B cell (primary cell): ENCODE measurements around the gene BLOC1S1. TPM values are rescaled to one million over a fixed set of nuclear protein-coding genes. Genes with fewer than 3 reads are reported as not detected.

Experiments used
- ATAC-seq: fragments of 200-7000 bp; cut with Tn5 transposase; one replicate; pipeline ENCODE4 v1.10.0; 2021; ENCODE audit warnings: low read depth, mild to moderate bottlenecking, moderate number of reproducible peaks, moderate library complexity
- CTCF ChIA-PET: fragments of 350-600 bp; sonication (Branson Sonifier 250); formaldehyde crosslinking; loops from one replicate; lab custom pipeline; 2021; ENCODE audit warnings: antibody characterized with exemption, inconsistent platforms; lab: Charles Lee
- POLR2A ChIA-PET: fragments of 350-600 bp; sonication (Branson Sonifier 250); formaldehyde crosslinking; loops from one replicate; lab custom pipeline; 2021; ENCODE audit warnings: antibody characterized with exemption; lab: Charles Lee
- DNase-seq: peaks from one replicate; pipeline ENCODE4 v3.0.0; 2013
- H2AFZ ChIP-seq: 2 replicates; pipeline ENCODE4 v1.6.1; 2012; ENCODE audit warnings: mild to moderate bottlenecking, low read depth, low read length; ENCODE audit not compliant: insufficient read depth, poor library complexity, severe bottlenecking
- H3K27ac ChIP-seq, 2 donors: 1 replicate in 1 of 2; 2 replicates in 1 of 2; pipeline ENCODE4 v1.5.1; 2012 to 2013; ENCODE audit warnings: low read length in 2 of 2, mild to moderate bottlenecking in 2 of 2, moderate library complexity in 1 of 2
- H3K27me3 ChIP-seq, 4 experiments: fragments of 200-600 bp in 1 of 4; sonication (generic) in 1 of 4; replicated peaks in 1 of 4; 1 replicate in 2 of 4; 2 replicates in 2 of 4; pipeline versions ENCODE4 v1.6.1 to v1.7.0; 2013 to 2016; ENCODE audit warnings: low read length in 3 of 4, mild to moderate bottlenecking in 2 of 4, mixed read lengths in 1 of 4, moderate library complexity in 1 of 4; ENCODE audit not compliant: insufficient read depth in 4 of 4, control insufficient read depth in 3 of 4; ENCODE audit errors: control extremely low read depth in 1 of 4
- H3K36me3 ChIP-seq, 2 experiments: replicated peaks in 1 of 2; 1 replicate in 1 of 2; 2 replicates in 1 of 2; pipeline versions ENCODE4 v1.6.1 to v1.7.1; 2013; ENCODE audit warnings: low read length in 1 of 2; ENCODE audit not compliant: insufficient read depth in 2 of 2, control insufficient read depth in 1 of 2; ENCODE audit errors: control extremely low read depth in 1 of 2, extremely low read depth in 1 of 2
- H3K4me1 ChIP-seq, 2 donors: fragments of 200-600 bp in 1 of 2; sonication (generic) in 1 of 2; 1 replicate in 1 of 2; 2 replicates in 1 of 2; pipeline versions ENCODE4 v1.5.1 to v1.6.1; 2013 to 2017; ENCODE audit warnings: low read length in 2 of 2; ENCODE audit not compliant: control insufficient read depth in 2 of 2, insufficient read depth in 2 of 2
- H3K4me2 ChIP-seq: replicated peaks from 2 replicates; pipeline ENCODE3; 2012; ENCODE audit warnings: mild to moderate bottlenecking, low read depth, low read length; ENCODE audit not compliant: poor library complexity, severe bottlenecking
- H3K4me3 ChIP-seq, 5 experiments: fragments of 200-600 bp in 1 of 5; sonication (generic) in 1 of 5; 1 replicate in 3 of 5; 2 replicates in 2 of 5; pipeline versions ENCODE4 v1.5.1 to v1.7.0; 2011 to 2016; ENCODE audit warnings: low read length in 4 of 5, mild to moderate bottlenecking in 4 of 5, low read depth in 2 of 5, control low read depth in 1 of 5, moderate library complexity in 1 of 5; ENCODE audit not compliant: insufficient read depth in 1 of 5; ENCODE audit errors: control extremely low read depth in 1 of 5, extremely low read depth in 1 of 5
- H3K79me2 ChIP-seq: fragments of 200-600 bp; sonication (generic); one replicate; pipeline ENCODE4 v1.6.0; 2016; ENCODE audit warnings: low read length; ENCODE audit not compliant: control insufficient read depth, insufficient read depth
- H3K9ac ChIP-seq: fragments of 200-600 bp; sonication (generic); 2 replicates; pipeline ENCODE4 v1.6.1; 2017; ENCODE audit warnings: mild to moderate bottlenecking, low read length, moderate library complexity
- H3K9me3 ChIP-seq, 3 donors: one replicate each; pipeline versions ENCODE4 v1.6.1 to v1.7.1; 2013; ENCODE audit warnings: low read length in 2 of 3; ENCODE audit not compliant: control insufficient read depth in 2 of 3, insufficient read depth in 1 of 3; ENCODE audit errors: control extremely low read depth in 1 of 3
- H4K20me1 ChIP-seq: 2 replicates; pipeline ENCODE4 v1.6.0; 2012; ENCODE audit warnings: mild to moderate bottlenecking, low read length; ENCODE audit not compliant: insufficient read depth, control insufficient read depth, poor library complexity, severe bottlenecking
- H3K27ac Mint-ChIP-seq: one replicate; pipeline ENCODE4 v1.8.0; 2021; ENCODE audit warnings: mixed read lengths
- H3K27me3 Mint-ChIP-seq: one replicate; pipeline ENCODE4 v1.8.0; 2021; ENCODE audit warnings: mixed read lengths
- H3K4me1 Mint-ChIP-seq: one replicate; pipeline ENCODE4 v1.8.0; 2021; ENCODE audit warnings: mixed read lengths
- H3K4me3 Mint-ChIP-seq: one replicate; pipeline ENCODE4 v1.8.0; 2021; ENCODE audit warnings: mixed read lengths
- H3K9me3 Mint-ChIP-seq: one replicate; pipeline ENCODE4 v1.8.0; 2022; ENCODE audit warnings: mixed read lengths; ENCODE audit not compliant: insufficient read depth
- CTCF ChIP-seq: fragments of 200-600 bp; IDR thresholded peaks from one replicate; pipeline ENCODE4 v1.8.0; 2022; ENCODE audit warnings: antibody characterized with exemption, mild to moderate bottlenecking
- EZH2 ChIP-seq: IDR thresholded peaks from 2 replicates; pipeline ENCODE4 v1.6.1; 2012; ENCODE audit warnings: borderline replicate concordance, low read depth, mild to moderate bottlenecking, moderate library complexity, low read length; ENCODE audit not compliant: insufficient read depth, poor library complexity, severe bottlenecking
- WGBS: methylation state at CpG from one replicate; pipeline ENCODE4 v1.1.5; 2013; ENCODE audit warnings: missing lambda C conversion rate; ENCODE audit not compliant: insufficient coverage; 5-methylcytosine and 5-hydroxymethylcytosine counted together
- intact Hi-C: fragments of 100-400 bp; cut with micrococcal nuclease; formaldehyde crosslinking; loops from one replicate; pipeline ENCODE4 v1.10.0; 2022
- polyA plus RNA-seq: library from polyadenylated mRNA; depleted of rRNA; stranded (reverse); fragments of >200 nt; gene quantifications from 2 replicates; pipeline ENCODE4 v1.2.3, GENCODE V29; 2012
- total RNA-seq, 2 donors: library from RNA; stranded (reverse); fragments of 120-200 nt in 1 of 2; gene quantifications; 1 replicate in 1 of 2; 2 replicates in 1 of 2; pipeline versions ENCODE4 v1.2.3 to v1.2.4, GENCODE V29; 2013 to 2022

BLOC1S1 gene
- total and polyA plus RNA-seq, 2 donors (not counting 1 experiment from before 2014, with no cell fraction given) = 71.1 to 229 TPM

GRCh38 chr12:55760663-55761062, 44.8 kb downstream of the BLOC1S1 start:
- H3K9me3 Mint-ChIP-seq = no peaks in the 10 kb centered on the region
- CTCF ChIA-PET = no interaction called here
- H3K27ac ChIP-seq = no peak overlapping the region
- H2AFZ ChIP-seq = no peak overlapping the region
- no peaks in the 10 kb centered on the region for H3K9me3 ChIP-seq
- no peak overlapping the region for H3K9ac ChIP-seq
- TF ChIP-seq CTCF = no peak
- intact Hi-C loops = no loop called here
- no peaks in the 10 kb centered on the region for H3K79me2 ChIP-seq
- no peaks in the 10 kb centered on the region for H3K4me1 Mint-ChIP-seq
- peaks cover 4% of the 10 kb centered on the region for H4K20me1 ChIP-seq
- no peaks in the 10 kb centered on the region for H3K27me3 ChIP-seq
- 86% methylated on average over 4 of the region's 6 CpGs for WGBS
- POLR2A ChIA-PET = no interaction called here
- no peak overlapping the region for H3K4me3 Mint-ChIP-seq
- no peak overlapping the region for H3K4me3 ChIP-seq
- H3K27ac Mint-ChIP-seq = peak overlapping the region; percentile 20
- ATAC-seq (no peak), DNase-seq (no peak)
- no peaks in the 10 kb centered on the region for H3K27me3 Mint-ChIP-seq
- no peak overlapping the region for H3K4me2 ChIP-seq
- H3K36me3 ChIP-seq = peaks cover 13 to 66% of the 10 kb centered on the region in 2 experiments
- H3K4me1 ChIP-seq = no peaks in the 10 kb centered on the region

- ATAC-seq = no peak
- no peak for DNase-seq
- no peak for TF ChIP-seq CTCF
- no peak for TF ChIP-seq EZH2
- no peak overlapping the region for H3K4me3 Mint-ChIP-seq
- no peaks in the 10 kb centered on the region for H3K27me3 Mint-ChIP-seq
- H3K27me3 ChIP-seq = no peaks in the 10 kb centered on the region
- H3K4me3 ChIP-seq = no peak overlapping the region
- H3K9me3 Mint-ChIP-seq = no peaks in the 10 kb centered on the region
- no peak overlapping the region for H3K9ac ChIP-seq
- H3K4me1 ChIP-seq = no peaks in the 10 kb centered on the region
- POLR2A ChIA-PET = no interaction called here
- H3K27ac Mint-ChIP-seq = no peak overlapping the region
- no peak overlapping the region for H3K4me2 ChIP-seq
- peaks cover 8% of the 10 kb centered on the region for H4K20me1 ChIP-seq
- intact Hi-C loops = no loop called here
- peaks cover 9 to 60% of the 10 kb centered on the region in 2 experiments for H3K36me3 ChIP-seq
- H3K79me2 ChIP-seq = no peaks in the 10 kb centered on the region
- no peaks in the 10 kb centered on the region for H3K4me1 Mint-ChIP-seq
- no peaks in the 10 kb centered on the region for H3K9me3 ChIP-seq
- no peak overlapping the region for H3K27ac ChIP-seq
- CTCF ChIA-PET = interaction anchor here (1.1 kb wide), 1 partner anchor 34 kb away, joined by 3 read pairs; no protein-coding TSS in a partner anchor
- H2AFZ ChIP-seq = no peak overlapping the region
Measured at GRCh38 chr12:55762646-55763045, 46.8 kb downstream of the BLOC1S1 start.
